Measurements from ENCODE around the gene SNRNP27.
"Not testable (repeated sequence)": the region's sequence is repeated elsewhere in the genome, so short reads cannot be mapped to it uniquely, and the experiment has no call there.

SNRNP27 gene

DNA sequence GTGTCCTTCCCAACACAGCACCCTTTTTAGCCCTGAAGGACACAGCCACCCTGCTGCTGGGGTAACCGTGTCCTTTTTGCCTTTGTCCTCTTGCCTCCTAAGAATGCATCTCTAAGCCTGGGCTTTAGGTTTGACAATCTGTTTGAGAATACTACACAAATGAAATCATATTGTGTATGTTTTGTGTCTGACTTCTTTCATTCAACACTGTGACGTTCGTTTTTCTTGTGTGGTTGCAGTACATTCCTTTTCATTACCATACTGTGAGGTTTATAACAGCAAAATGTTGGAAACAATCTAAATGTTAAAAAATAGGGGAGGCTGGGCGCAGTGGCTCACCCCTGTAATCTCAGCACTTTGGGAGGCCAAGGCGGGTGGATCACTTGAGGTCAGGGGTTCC, 56.5 kb downstream of the SNRNP27 start:
- no peak for ATAC-seq
- TF ChIP-seq TCF4 (CRISPR knock-in tag; IDR thresholded peaks at IDR 0.05; ENCODE audit: borderline replicate concordance) (no peak), PATZ1 (CRISPR knock-in tag; IDR thresholded peaks at IDR 0.05; ENCODE audit: borderline replicate concordance) (no peak), GLIS3 (CRISPR knock-in tag; IDR thresholded peaks at IDR 0.05) (no peak), TOX (CRISPR knock-in tag; IDR thresholded peaks at IDR 0.05; ENCODE audit: borderline replicate concordance) (no peak), ZFP3 (CRISPR knock-in tag; IDR thresholded peaks at IDR 0.05) (no peak), ZNF565 (CRISPR knock-in tag; conservative IDR thresholded peaks at IDR 0.05; ENCODE audit: low read depth) (no peak), OSR1 (CRISPR knock-in tag; IDR thresholded peaks at IDR 0.05) (no peak), ZNF70 (CRISPR knock-in tag; IDR thresholded peaks at IDR 0.05) (no peak), CSDC2 (CRISPR knock-in tag; IDR thresholded peaks at IDR 0.05) (no peak), ZC3H10 (CRISPR knock-in tag; IDR thresholded peaks at IDR 0.05) (no peak)
- TF ChIP-seq, protein P1, sequence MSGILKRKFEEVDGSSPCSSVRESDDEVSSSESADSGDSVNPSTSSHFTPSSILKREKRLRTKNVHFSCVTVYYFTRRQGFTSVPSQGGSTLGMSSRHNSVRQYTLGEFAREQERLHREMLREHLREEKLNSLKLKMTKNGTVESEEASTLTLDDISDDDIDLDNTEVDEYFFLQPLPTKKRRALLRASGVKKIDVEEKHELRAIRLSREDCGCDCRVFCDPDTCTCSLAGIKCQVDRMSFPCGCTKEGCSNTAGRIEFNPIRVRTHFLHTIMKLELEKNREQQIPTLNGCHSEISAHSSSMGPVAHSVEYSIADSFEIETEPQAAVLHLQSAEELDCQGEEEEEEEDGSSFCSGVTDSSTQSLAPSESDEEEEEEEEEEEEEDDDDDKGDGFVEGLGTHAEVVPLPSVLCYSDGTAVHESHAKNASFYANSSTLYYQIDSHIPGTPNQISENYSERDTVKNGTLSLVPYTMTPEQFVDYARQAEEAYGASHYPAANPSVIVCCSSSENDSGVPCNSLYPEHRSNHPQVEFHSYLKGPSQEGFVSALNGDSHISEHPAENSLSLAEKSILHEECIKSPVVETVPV (CRISPR knock-in tag; IDR thresholded peaks at IDR 0.05), result no peak
- TF ChIP-seq, protein P2, sequence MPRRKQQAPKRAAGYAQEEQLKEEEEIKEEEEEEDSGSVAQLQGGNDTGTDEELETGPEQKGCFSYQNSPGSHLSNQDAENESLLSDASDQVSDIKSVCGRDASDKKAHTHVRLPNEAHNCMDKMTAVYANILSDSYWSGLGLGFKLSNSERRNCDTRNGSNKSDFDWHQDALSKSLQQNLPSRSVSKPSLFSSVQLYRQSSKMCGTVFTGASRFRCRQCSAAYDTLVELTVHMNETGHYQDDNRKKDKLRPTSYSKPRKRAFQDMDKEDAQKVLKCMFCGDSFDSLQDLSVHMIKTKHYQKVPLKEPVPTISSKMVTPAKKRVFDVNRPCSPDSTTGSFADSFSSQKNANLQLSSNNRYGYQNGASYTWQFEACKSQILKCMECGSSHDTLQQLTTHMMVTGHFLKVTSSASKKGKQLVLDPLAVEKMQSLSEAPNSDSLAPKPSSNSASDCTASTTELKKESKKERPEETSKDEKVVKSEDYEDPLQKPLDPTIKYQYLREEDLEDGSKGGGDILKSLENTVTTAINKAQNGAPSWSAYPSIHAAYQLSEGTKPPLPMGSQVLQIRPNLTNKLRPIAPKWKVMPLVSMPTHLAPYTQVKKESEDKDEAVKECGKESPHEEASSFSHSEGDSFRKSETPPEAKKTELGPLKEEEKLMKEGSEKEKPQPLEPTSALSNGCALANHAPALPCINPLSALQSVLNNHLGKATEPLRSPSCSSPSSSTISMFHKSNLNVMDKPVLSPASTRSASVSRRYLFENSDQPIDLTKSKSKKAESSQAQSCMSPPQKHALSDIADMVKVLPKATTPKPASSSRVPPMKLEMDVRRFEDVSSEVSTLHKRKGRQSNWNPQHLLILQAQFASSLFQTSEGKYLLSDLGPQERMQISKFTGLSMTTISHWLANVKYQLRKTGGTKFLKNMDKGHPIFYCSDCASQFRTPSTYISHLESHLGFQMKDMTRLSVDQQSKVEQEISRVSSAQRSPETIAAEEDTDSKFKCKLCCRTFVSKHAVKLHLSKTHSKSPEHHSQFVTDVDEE (CRISPR knock-in tag; IDR thresholded peaks at IDR 0.05), result no peak
- TF ChIP-seq, protein P3, sequence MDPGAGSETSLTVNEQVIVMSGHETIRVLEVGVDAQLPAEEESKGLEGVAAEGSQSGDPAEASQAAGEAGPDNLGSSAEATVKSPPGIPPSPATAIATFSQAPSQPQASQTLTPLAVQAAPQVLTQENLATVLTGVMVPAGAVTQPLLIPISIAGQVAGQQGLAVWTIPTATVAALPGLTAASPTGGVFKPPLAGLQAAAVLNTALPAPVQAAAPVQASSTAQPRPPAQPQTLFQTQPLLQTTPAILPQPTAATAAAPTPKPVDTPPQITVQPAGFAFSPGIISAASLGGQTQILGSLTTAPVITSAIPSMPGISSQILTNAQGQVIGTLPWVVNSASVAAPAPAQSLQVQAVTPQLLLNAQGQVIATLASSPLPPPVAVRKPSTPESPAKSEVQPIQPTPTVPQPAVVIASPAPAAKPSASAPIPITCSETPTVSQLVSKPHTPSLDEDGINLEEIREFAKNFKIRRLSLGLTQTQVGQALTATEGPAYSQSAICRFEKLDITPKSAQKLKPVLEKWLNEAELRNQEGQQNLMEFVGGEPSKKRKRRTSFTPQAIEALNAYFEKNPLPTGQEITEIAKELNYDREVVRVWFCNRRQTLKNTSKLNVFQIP (CRISPR knock-in tag; IDR thresholded peaks at IDR 0.05; ENCODE audit: borderline replicate concordance, low read depth), result no peak

DNA sequence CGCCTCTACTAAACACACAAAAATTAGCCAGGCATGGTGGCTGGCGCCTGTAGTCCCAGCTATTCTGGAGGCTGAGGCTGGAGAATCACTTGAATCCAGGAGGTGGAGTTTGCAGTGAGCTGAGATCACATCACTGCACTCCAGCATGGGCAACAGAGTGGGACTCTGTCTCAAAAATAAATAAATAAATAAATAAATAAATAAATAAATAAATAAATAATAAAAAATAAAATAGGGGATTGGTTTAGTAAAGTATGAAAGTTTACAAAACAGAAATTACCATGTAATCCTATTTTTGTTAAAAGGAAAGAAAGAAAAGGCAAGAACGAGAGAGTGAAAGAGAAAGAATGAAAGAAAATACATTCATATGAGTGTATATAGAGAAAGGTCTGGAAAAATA, 56.9 kb downstream of the SNRNP27 start:
- not testable (repeated sequence) for ATAC-seq

DNA sequence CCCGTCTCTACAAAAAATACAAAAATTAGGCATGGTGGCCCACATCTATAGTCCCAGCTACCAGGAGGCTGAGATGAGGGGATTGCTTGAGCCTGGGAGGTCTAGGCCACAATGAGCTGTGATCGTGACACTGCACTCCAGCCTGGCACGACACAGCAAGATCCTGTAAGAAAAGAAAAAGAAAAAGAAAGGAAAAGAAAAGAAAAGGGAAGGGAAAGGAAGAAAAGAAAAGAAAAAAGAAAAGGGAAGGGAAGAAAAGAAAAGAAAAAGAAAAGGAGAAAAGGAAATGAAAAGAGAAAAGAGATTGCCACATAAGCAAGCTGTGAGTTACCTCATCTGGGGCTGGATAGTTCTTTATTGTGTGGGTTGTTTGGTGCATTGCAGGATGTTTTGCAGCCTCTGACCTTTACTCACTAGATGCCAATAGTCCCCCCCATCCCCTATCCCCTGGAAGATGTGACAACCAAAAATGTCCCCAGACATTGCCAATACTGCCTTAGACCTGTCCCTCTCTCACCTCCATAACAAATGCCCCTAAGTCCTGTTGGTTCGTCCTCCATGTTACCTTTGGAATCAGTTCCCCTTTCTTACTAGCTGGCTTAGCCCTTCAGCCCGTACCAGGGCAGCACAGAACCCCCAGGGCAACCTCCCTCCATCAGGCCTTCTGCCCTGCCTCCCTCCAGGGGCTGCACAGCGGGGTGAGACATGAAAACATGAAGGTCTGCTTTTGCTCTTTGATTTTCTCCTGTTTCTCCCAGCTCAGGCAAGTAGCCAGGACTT, 58.8 kb downstream of the SNRNP27 start:
- no peak for TF ChIP-seq TOX (CRISPR knock-in tag; IDR thresholded peaks at IDR 0.05; ENCODE audit: borderline replicate concordance)
- no peak for TF ChIP-seq GLIS3 (CRISPR knock-in tag; IDR thresholded peaks at IDR 0.05)
- TF ChIP-seq ARNTL (CRISPR knock-in tag; IDR thresholded peaks at IDR 0.05; ENCODE audit: borderline replicate concordance, low read depth), result no peak
- TF ChIP-seq OSR1 (CRISPR knock-in tag; IDR thresholded peaks at IDR 0.05), result no peak
- no peak for TF ChIP-seq PPARA (CRISPR knock-in tag; IDR thresholded peaks at IDR 0.05; ENCODE audit: borderline replicate concordance)
- TF ChIP-seq ESRRG (CRISPR knock-in tag; IDR thresholded peaks at IDR 0.05), result no peak
- no peak for TF ChIP-seq PATZ1 (CRISPR knock-in tag; IDR thresholded peaks at IDR 0.05; ENCODE audit: borderline replicate concordance)
- no peak for TF ChIP-seq ZNF565 (CRISPR knock-in tag; conservative IDR thresholded peaks at IDR 0.05; ENCODE audit: low read depth)
- TF ChIP-seq ZFP30 (CRISPR knock-in tag; IDR thresholded peaks at IDR 0.05), result no peak
- no peak for TF ChIP-seq ZFP3 (CRISPR knock-in tag; IDR thresholded peaks at IDR 0.05)
- TF ChIP-seq ZC3H10 (CRISPR knock-in tag; IDR thresholded peaks at IDR 0.05), result no peak
- TF ChIP-seq, protein P2 (CRISPR knock-in tag; IDR thresholded peaks at IDR 0.05), result no peak
- TF ChIP-seq, protein P3 (CRISPR knock-in tag; IDR thresholded peaks at IDR 0.05; ENCODE audit: borderline replicate concordance, low read depth), result no peak
- no peak for TF ChIP-seq SNAI2 (CRISPR knock-in tag; IDR thresholded peaks at IDR 0.05)
- TF ChIP-seq, protein P1 (CRISPR knock-in tag; IDR thresholded peaks at IDR 0.05), result no peak
- no peak for TF ChIP-seq RARB (CRISPR knock-in tag; IDR thresholded peaks at IDR 0.05)
- ATAC-seq, result no peak
